MCF 10A (cell line): ENCODE data around the gene CNPY3. TPM values are rescaled to one million over a fixed set of nuclear protein-coding genes. Genes with fewer than 3 reads are reported as not detected.

Source experiments
- BruUV-seq: library from RNA; stranded (reverse); fragments of 400-500 nt; replicated peaks from 2 replicates; lab custom pipeline; 2021; lab: Mats Ljungman, UMichigan
- CTCF ChIA-PET: fragments of 300-600 bp; sonication (Branson Sonifier 250); formaldehyde crosslinking; extraction: SDS; loops from one replicate; lab custom pipeline; 2021; ENCODE audit warnings: antibody characterized with exemption, inconsistent platforms; lab: Yijun Ruan, JAX
- POLR2A ChIA-PET: fragments of 300-600, 350-650 bp; sonication (Branson Sonifier 250); formaldehyde crosslinking; extraction: SDS; loops from one replicate; lab custom pipeline; 2020; ENCODE audit warnings: antibody characterized with exemption, inconsistent platforms; lab: Yijun Ruan, JAX
- DNase-seq: peaks from one replicate; pipeline ENCODE4 v3.0.0-alpha.2; 2018; ENCODE audit not compliant: unreplicated experiment
- H3K27ac Mint-ChIP-seq: one replicate; pipeline ENCODE4 v1.8.0; 2022; ENCODE audit warnings: mild to moderate bottlenecking, low read depth, mixed read lengths; ENCODE audit not compliant: unreplicated experiment
- H3K27me3 Mint-ChIP-seq: one replicate; pipeline ENCODE4 v1.8.0; 2022; ENCODE audit warnings: mixed read lengths; ENCODE audit not compliant: insufficient read depth, unreplicated experiment
- H3K36me3 Mint-ChIP-seq: one replicate; pipeline ENCODE4 v1.8.0; 2022; ENCODE audit warnings: mild to moderate bottlenecking, moderate library complexity, mixed read lengths; ENCODE audit not compliant: insufficient read depth, unreplicated experiment
- H3K4me1 Mint-ChIP-seq: one replicate; pipeline ENCODE4 v1.8.0; 2022; ENCODE audit warnings: mixed read lengths; ENCODE audit not compliant: insufficient read depth, unreplicated experiment
- H3K4me3 Mint-ChIP-seq: one replicate; pipeline ENCODE4 v1.8.0; 2022; ENCODE audit warnings: mild to moderate bottlenecking, moderate library complexity, mixed read lengths; ENCODE audit not compliant: unreplicated experiment
- H3K9me3 Mint-ChIP-seq: one replicate; pipeline ENCODE4 v1.8.0; 2022; ENCODE audit warnings: mixed read lengths; ENCODE audit not compliant: unreplicated experiment
- intact Hi-C: fragments of 100-400 bp; cut with micrococcal nuclease; formaldehyde crosslinking; loops from 2 replicates; pipeline ENCODE4 v1.14.1; 2022
- total RNA-seq: library from RNA; stranded (reverse); gene quantifications from 2 replicates; pipeline ENCODE4 v1.2.3, GENCODE V29; 2022
- TF ChIP-seq, protein P1 (sequence below): fragments of 200-600 bp; IDR thresholded peaks from one replicate; pipeline ENCODE4 v1.8.0; 2022; ENCODE audit warnings: antibody characterized with exemption, mild to moderate bottlenecking; ENCODE audit not compliant: unreplicated experiment

Gene CNPY3
- total RNA-seq, 1 experiment from 2014 or later, result 21.9 TPM

DNA sequence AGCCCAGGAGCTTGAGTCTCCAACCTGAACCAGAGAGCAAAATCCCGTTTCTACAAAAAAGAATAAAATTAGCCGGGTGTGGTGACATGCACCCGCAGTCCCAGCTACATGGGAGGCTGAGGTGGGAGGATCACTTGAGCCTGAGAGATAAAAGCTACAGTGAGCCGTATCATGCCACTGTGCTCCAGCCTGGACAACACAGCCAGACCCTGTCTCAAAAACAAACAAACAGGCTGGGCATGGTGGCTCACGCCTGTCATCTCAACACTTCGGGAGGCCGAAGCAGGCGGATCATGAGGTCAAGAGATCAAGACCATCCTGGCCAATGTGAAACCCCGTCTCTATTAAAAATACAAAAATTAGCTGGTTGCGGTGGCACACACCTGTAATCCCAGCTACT, 24.8 kb upstream of the CNPY3 start:
- H3K4me1 Mint-ChIP-seq, result peaks cover 14% of the 10 kb centered on the region
- CTCF ChIA-PET, result interaction anchor here (0.6 to 1.1 kb wide), 2 partner anchors 56 to 239 kb away, joined by 3 to 4 read pairs; partner anchors contain the start of gene GNMT
- POLR2A ChIA-PET, result interaction anchor here (2.2 kb wide), 1 partner anchor 25 kb away, joined by 10 read pairs; the partner anchor contains the start of gene CNPY3
- TF ChIP-seq, protein P1, sequence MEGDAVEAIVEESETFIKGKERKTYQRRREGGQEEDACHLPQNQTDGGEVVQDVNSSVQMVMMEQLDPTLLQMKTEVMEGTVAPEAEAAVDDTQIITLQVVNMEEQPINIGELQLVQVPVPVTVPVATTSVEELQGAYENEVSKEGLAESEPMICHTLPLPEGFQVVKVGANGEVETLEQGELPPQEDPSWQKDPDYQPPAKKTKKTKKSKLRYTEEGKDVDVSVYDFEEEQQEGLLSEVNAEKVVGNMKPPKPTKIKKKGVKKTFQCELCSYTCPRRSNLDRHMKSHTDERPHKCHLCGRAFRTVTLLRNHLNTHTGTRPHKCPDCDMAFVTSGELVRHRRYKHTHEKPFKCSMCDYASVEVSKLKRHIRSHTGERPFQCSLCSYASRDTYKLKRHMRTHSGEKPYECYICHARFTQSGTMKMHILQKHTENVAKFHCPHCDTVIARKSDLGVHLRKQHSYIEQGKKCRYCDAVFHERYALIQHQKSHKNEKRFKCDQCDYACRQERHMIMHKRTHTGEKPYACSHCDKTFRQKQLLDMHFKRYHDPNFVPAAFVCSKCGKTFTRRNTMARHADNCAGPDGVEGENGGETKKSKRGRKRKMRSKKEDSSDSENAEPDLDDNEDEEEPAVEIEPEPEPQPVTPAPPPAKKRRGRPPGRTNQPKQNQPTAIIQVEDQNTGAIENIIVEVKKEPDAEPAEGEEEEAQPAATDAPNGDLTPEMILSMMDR, result no peak
- no TSS peak for BruUV-seq
- intact Hi-C loops, result loop anchor here (5.0 kb wide), 1 partner anchor 593 kb away; no protein-coding TSS in a partner anchor
- H3K27me3 Mint-ChIP-seq, result no peaks in the 10 kb centered on the region
- no peak overlapping the region for H3K27ac Mint-ChIP-seq
- H3K4me3 Mint-ChIP-seq, result no peak overlapping the region
- no peak for DNase-seq
- H3K9me3 Mint-ChIP-seq, result no peaks in the 10 kb centered on the region
- no peaks in the 10 kb centered on the region for H3K36me3 Mint-ChIP-seq

DNA sequence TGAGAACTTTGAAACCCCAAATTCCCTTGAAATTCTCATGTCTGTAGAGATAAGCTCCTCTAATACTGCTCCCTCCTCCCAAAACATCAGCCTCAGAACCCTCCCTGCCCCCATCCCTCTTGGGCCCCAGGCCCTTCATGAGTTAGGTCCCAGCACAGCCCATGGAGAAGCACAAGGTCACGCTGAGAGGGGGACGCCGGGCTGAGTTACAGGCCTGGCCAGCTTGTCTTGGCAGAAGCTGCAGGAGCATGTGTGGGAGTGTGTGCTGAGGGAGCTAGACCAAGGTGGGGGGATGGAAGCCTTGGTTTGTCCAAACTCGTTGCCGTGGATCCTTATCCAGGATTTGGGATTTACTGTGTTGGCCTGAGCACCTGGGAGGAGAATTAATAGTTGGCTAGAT, 21.9 kb upstream of the CNPY3 start:
- DNase-seq, result no peak
- BruUV-seq, result no TSS peak
- H3K27ac Mint-ChIP-seq, result no peak overlapping the region
- TF ChIP-seq, protein P1, result no peak
- no peaks in the 10 kb centered on the region for H3K9me3 Mint-ChIP-seq
- intact Hi-C loops, result no loop called here
- H3K4me1 Mint-ChIP-seq, result peaks cover 2% of the 10 kb centered on the region
- H3K27me3 Mint-ChIP-seq, result no peaks in the 10 kb centered on the region
- H3K4me3 Mint-ChIP-seq, result no peak overlapping the region
- no peaks in the 10 kb centered on the region for H3K36me3 Mint-ChIP-seq
- ChIA-PET POLR2A (no interaction called here), CTCF (no interaction called here)

DNA sequence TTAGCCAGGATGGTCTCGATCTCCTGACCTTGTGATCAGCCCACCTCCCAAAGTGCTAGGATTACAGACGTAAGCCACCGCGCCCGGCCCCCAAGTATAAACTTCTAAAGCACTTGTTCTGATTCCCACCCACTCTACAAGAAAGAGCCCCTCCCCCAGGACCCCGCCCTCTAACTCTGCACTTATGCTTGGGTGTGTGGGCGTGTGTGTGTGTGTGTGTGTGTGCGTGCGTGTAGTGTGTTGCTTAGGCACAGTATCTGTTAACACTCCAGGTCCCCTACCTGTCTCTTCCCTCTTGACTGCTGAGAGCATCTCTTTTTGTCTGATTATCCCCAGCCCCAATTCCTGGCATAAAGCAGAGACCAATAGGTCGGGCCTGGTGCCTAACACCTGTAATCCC, 19.4 kb upstream of the CNPY3 start:
- no peaks in the 10 kb centered on the region for H3K36me3 Mint-ChIP-seq
- H3K4me1 Mint-ChIP-seq, result no peaks in the 10 kb centered on the region
- CTCF ChIA-PET, result interaction anchor here (3.2 kb wide), 1 partner anchor 8 kb away, joined by 11 read pairs; no protein-coding TSS in a partner anchor
- no peaks in the 10 kb centered on the region for H3K9me3 Mint-ChIP-seq
- intact Hi-C loops, result no loop called here
- DNase-seq, result no peak
- H3K27ac Mint-ChIP-seq, result no peak overlapping the region
- POLR2A ChIA-PET, result no interaction called here
- no TSS peak for BruUV-seq
- H3K27me3 Mint-ChIP-seq, result no peaks in the 10 kb centered on the region
- no peak overlapping the region for H3K4me3 Mint-ChIP-seq
- TF ChIP-seq, protein P1, result no peak

DNA sequence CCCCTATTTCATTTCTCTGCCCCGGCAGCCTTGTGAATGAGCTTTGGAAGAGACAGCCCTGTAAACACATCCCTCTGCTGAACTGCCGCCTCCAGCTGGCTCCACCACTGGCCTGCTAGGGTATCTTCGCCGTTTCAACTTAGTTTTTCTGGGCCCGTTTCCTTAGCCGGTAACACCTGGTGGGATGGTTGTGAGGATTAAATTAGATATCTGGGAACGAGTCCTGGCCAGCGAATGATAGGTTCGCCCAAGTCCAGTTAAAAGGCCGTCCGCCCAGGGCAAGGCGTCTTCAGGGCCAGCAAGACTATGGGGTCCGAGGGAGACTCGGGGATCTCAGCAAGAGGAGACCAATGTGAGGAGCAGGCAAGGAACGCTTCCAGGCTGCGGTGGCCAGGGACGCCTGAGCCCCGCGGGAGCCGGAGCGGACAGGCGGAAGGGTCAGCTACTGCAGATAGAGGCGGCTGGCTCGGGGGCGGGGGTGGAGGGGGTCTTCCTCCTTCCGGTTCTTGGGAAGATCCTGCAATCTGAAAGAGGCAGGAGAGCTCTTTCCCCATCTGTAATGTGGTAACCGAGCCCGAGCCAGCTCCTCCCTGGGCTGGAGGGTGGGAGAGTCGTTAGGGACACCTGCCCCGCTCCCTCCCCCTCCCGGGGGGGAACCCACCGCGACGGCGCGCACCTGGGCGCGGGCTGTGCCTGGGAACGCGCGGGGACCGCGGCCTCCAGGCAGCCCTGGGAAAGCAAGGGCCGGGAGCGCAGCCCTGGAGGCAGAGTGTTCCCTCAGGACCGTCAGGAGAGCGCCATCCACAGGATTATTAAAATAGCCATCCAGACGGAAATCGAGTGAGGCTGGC, 17.9 kb upstream of the CNPY3 start:
- Mint-ChIP-seq H3K4me3 (no peak overlapping the region), H3K9me3 (no peaks in the 10 kb centered on the region), H3K27me3 (no peaks in the 10 kb centered on the region), H3K4me1 (no peaks in the 10 kb centered on the region), H3K27ac (no peak overlapping the region), H3K36me3 (no peaks in the 10 kb centered on the region)
- TF ChIP-seq, protein P1, result no peak
- intact Hi-C loops, result no loop called here
- no peak for DNase-seq
- POLR2A ChIA-PET, result interaction anchor here (2.1 kb wide), 1 partner anchor 18 kb away, joined by 7 read pairs; the partner anchor contains the start of gene CNPY3
- CTCF ChIA-PET, result interaction anchor here (0.6 to 3.2 kb wide), 3 partner anchors 10 to 218 kb away, joined by 3 to 11 read pairs (median 3); no protein-coding TSS in a partner anchor
- BruUV-seq, result no TSS peak
